Osteoblast (primary cell): ENCODE data around the gene KLHL6. TPM values are rescaled to one million over a fixed set of nuclear protein-coding genes. Genes with fewer than 3 reads are reported as not detected.
"Not testable (repeated sequence)": the region's sequence is repeated elsewhere in the genome, so short reads cannot be mapped to it uniquely, and the experiment has no call there.

Source experiments
- DNase-seq: peaks from one replicate; pipeline ENCODE4 v3.0.0; 2011; ENCODE audit warnings: low spot score, mixed read lengths; ENCODE audit not compliant: insufficient read length; ENCODE audit errors: missing footprints
- H2AFZ ChIP-seq: 2 replicates; pipeline ENCODE4 v1.6.0; 2011; ENCODE audit warnings: mild to moderate bottlenecking, low read length
- H3K27ac ChIP-seq: 2 replicates; pipeline ENCODE4 v1.5.1; 2011; ENCODE audit warnings: mild to moderate bottlenecking, low read depth, low read length, moderate library complexity
- H3K27me3 ChIP-seq: 2 replicates; pipeline ENCODE4 v1.6.0; 2012; ENCODE audit warnings: mild to moderate bottlenecking, control low read depth, inconsistent platforms, low read length, moderate library complexity; ENCODE audit not compliant: insufficient read depth
- H3K36me3 ChIP-seq: 2 replicates; pipeline ENCODE4 v1.5.1; 2011; ENCODE audit warnings: mild to moderate bottlenecking, low read length, control low read depth, moderate library complexity; ENCODE audit not compliant: insufficient read depth
- H3K4me1 ChIP-seq: 2 replicates; pipeline ENCODE4 v1.5.1; 2011; ENCODE audit warnings: mild to moderate bottlenecking, low read length, control low read depth, moderate library complexity; ENCODE audit not compliant: insufficient read depth
- H3K4me2 ChIP-seq: 2 replicates; pipeline ENCODE4 v1.6.0; 2011; ENCODE audit warnings: mild to moderate bottlenecking, low read length; ENCODE audit not compliant: insufficient read depth
- H3K4me3 ChIP-seq: fragments of 200-600 bp; sonication (generic); 3 replicates; pipeline ENCODE4 v1.5.1; 2012; ENCODE audit warnings: mild to moderate bottlenecking, low read length, inconsistent platforms; ENCODE audit not compliant: insufficient read depth
- H3K79me2 ChIP-seq: 2 replicates; pipeline ENCODE4 v1.6.0; 2012; ENCODE audit warnings: mild to moderate bottlenecking, low read length, control low read depth, inconsistent platforms; ENCODE audit not compliant: insufficient read depth
- H3K9me3 ChIP-seq: 2 replicates; pipeline ENCODE4 v1.5.1; 2011; ENCODE audit warnings: low read depth, low read length, control low read depth
- H4K20me1 ChIP-seq: 2 replicates; pipeline ENCODE4 v1.6.0; 2012; ENCODE audit warnings: mild to moderate bottlenecking, low read length, control low read depth; ENCODE audit not compliant: insufficient read depth
- total RNA-seq: library from RNA; depleted of rRNA; stranded (reverse); fragments of >200 nt; gene quantifications from 2 replicates; pipeline ENCODE4 v1.2.3, GENCODE V29; 2012
- TF ChIP-seq, protein P1 (sequence below): IDR thresholded peaks from 2 replicates; pipeline ENCODE4 v1.5.1; 2011; ENCODE audit warnings: mild to moderate bottlenecking, low read depth, low read length, moderate library complexity; ENCODE audit errors: extremely low read depth

The KLHL6 gene
- total RNA-seq, 1 donor, result under 0.01 TPM

DNA sequence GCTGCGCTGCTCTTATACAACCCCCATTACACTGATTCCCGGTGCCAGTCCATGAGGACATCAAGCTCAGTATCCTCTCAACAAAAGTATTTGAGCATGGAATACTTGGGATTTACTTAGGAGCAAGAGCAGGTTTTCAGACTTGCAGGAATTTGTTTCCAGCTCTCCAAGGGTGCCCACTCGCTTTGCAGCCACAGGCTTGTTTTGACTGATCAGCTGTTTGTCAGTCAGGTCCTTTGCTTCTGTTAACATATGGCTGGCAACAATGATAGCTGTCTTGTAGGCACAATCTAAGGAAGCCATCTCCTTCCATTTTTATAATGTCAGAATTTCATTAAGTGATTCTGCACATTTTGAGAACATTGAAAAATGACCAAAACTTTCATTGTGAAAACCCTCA, 88.9 kb downstream of the KLHL6 start:
- no peaks in the 10 kb centered on the region for H3K79me2 ChIP-seq
- H3K9me3 ChIP-seq, result no peaks in the 10 kb centered on the region
- TF ChIP-seq, protein P1, sequence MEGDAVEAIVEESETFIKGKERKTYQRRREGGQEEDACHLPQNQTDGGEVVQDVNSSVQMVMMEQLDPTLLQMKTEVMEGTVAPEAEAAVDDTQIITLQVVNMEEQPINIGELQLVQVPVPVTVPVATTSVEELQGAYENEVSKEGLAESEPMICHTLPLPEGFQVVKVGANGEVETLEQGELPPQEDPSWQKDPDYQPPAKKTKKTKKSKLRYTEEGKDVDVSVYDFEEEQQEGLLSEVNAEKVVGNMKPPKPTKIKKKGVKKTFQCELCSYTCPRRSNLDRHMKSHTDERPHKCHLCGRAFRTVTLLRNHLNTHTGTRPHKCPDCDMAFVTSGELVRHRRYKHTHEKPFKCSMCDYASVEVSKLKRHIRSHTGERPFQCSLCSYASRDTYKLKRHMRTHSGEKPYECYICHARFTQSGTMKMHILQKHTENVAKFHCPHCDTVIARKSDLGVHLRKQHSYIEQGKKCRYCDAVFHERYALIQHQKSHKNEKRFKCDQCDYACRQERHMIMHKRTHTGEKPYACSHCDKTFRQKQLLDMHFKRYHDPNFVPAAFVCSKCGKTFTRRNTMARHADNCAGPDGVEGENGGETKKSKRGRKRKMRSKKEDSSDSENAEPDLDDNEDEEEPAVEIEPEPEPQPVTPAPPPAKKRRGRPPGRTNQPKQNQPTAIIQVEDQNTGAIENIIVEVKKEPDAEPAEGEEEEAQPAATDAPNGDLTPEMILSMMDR, result no peak
- peaks cover 4% of the 10 kb centered on the region for H3K27me3 ChIP-seq
- H2AFZ ChIP-seq, result no peak overlapping the region
- H3K27ac ChIP-seq, result no peak overlapping the region
- H3K4me3 ChIP-seq, result no peak overlapping the region
- no peaks in the 10 kb centered on the region for H4K20me1 ChIP-seq
- H3K4me1 ChIP-seq, result no peaks in the 10 kb centered on the region
- peak; percentile 34 for DNase-seq
- no peak overlapping the region for H3K4me2 ChIP-seq
- no peaks in the 10 kb centered on the region for H3K36me3 ChIP-seq

DNA sequence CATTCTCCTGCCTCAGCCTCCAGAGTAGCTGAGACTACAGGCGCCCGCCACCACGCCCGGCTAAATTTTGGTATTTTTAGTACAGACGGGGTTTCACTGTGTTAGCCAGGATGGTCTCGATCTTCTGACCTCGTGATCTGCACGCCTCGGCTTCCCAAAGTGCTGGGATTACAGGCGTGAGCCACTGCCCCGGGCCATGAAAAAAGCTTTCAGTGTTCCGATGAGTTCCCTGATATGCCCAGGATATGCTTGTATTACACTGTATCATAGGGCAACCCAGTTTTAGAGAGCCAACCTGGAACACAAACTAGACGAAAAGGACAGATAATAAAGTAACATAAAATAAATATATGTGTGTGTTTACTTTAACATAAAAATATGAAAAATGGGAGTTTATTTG, 89.8 kb downstream of the KLHL6 start:
- H4K20me1 ChIP-seq, H3K4me2 ChIP-seq, H3K4me1 ChIP-seq, H3K9me3 ChIP-seq, H3K4me3 ChIP-seq, H2AFZ ChIP-seq, H3K36me3 ChIP-seq, H3K27ac ChIP-seq, H3K79me2 ChIP-seq, H3K27me3 ChIP-seq: not testable (repeated sequence)
- peak; percentile 9 for DNase-seq

DNA sequence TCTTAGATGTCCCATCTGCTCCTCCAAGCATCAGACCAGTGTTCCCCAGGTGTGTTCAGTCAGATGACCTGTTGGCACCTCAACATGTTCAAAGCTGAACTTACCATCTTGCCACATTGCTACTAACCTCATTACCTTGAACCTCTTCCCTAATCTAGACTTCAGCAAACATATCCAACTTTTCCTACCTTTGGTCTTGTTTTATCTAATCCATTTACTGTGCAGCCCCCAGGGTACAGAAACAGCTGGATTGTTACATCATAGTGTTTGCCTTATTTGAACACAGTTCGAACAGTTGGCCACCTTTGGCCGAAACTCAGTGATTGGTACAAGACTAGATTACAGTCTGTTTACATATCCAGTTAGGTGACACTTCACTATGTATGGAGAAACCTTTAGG, 91.0 kb downstream of the KLHL6 start:
- TF ChIP-seq, protein P1, result no peak

DNA sequence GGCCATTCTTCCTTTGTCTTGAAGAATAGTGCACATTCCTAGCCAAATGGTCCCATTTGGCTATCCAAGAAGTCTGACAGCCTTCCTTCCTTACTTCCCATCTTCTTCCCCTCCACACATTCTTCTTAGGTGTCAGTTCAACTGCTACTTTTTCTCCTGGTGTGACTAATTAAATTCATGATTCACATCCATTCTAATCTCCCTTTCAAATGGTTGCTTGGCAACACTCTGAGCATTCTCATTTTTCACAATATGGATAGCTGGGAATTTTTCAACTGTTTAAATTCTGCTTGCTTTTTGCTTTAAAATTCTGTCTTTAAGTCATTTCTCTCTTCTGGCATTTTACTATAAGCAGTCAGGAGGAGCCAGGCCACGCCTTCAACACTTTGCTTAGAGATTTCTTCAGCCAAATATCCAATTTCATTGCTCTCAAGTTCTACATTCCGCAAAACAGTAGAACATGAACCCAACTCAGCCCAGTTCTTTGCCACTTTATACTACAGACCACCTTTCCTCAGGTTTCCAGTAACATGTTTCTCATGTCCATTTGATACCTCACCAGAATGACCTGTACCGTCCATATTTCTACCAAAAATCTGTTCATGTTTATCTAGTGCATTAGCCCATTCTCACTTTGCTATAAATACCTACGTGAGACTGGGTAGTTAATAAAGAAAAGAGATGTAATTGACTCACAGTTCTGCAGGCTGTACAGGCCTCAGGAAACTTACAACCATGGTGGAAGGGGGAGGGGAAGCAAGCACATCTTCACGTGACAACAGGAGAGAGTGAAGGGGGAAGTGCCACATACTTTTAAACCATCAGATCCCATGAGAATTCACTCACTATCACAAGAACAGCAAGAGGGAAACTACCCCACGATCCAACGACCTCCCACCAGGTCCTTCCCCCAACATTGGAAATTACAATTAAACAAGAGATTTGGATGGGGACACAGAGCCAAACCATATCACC, 95.1 kb downstream of the KLHL6 start:
- Histone ChIP-seq H3K27ac (no peak overlapping the region), H3K79me2 (no peaks in the 10 kb centered on the region), H3K36me3 (no peaks in the 10 kb centered on the region), H4K20me1 (no peaks in the 10 kb centered on the region), H3K27me3 (no peaks in the 10 kb centered on the region), H3K4me1 (peaks cover 4% of the 10 kb centered on the region), H3K9me3 (no peaks in the 10 kb centered on the region), H3K4me3 (no peak overlapping the region), H3K4me2 (no peak overlapping the region), H2AFZ (no peak overlapping the region)
- TF ChIP-seq, protein P1, result no peak
- DNase-seq, result no peak

More for the DNA sequence above, 91.0 kb downstream of the KLHL6 start:
- no peaks in the 10 kb centered on the region for H3K36me3 ChIP-seq
- H3K4me3 ChIP-seq, result no peak overlapping the region
- H3K4me1 ChIP-seq, result no peaks in the 10 kb centered on the region
- no peak overlapping the region for H3K27ac ChIP-seq
- H3K9me3 ChIP-seq, result no peaks in the 10 kb centered on the region
- H2AFZ ChIP-seq, result no peak overlapping the region
- H3K27me3 ChIP-seq, result peaks cover 4% of the 10 kb centered on the region
- no peak overlapping the region for H3K4me2 ChIP-seq
- DNase-seq, result no peak
- no peaks in the 10 kb centered on the region for H4K20me1 ChIP-seq
- H3K79me2 ChIP-seq, result no peaks in the 10 kb centered on the region
